A172 (cell line): ENCODE measurements around the gene CCR6. TPM values are rescaled to one million over a fixed set of nuclear protein-coding genes. Genes with fewer than 3 reads are reported as not detected.
"Not testable (repeated sequence)": the region's sequence is repeated elsewhere in the genome, so short reads cannot be mapped to it uniquely, and the experiment has no call there.

Experiments
- DNase-seq: peaks from one replicate; pipeline ENCODE4 v3.0.0-alpha.2; 2015; ENCODE audit warnings: low spot score
- total RNA-seq: library from RNA; depleted of rRNA; stranded (reverse); fragments of >200 nt; shearing (Covaris generic); gene quantifications from 2 replicates; pipeline ENCODE4 v1.2.3, GENCODE V29; 2014; rRNA removed

CCR6 gene
- total RNA-seq, 1 experiment from 2014 or later = not detected

GRCh38 chr6:167169867-167170266 is 47.0 kb downstream of the CCR6 start:
- not testable (repeated sequence) for DNase-seq

DNA sequence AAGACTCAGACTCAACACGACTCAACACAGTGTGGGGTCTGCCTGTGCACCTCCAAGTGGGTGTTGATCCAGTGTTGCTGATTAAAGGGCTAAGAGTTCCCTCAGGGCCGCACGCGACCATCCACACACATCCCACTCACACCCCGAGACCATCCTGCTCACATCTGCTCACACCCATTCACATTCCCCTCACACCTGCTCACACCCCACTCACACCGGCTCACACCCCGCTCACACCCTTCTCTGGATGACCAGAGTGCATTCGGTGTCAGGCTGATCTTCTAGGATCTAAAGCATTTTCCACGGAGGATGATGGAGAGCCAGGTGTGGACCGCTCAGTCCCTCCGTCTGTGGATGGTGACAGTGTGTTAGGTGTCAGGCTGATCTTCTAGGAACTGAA is 48.4 kb downstream of the CCR6 start:
- not testable (repeated sequence) for DNase-seq

GRCh38 chr6:167172011-167172410 is 49.1 kb downstream of the CCR6 start:
- DNase-seq = not testable (repeated sequence)

DNA sequence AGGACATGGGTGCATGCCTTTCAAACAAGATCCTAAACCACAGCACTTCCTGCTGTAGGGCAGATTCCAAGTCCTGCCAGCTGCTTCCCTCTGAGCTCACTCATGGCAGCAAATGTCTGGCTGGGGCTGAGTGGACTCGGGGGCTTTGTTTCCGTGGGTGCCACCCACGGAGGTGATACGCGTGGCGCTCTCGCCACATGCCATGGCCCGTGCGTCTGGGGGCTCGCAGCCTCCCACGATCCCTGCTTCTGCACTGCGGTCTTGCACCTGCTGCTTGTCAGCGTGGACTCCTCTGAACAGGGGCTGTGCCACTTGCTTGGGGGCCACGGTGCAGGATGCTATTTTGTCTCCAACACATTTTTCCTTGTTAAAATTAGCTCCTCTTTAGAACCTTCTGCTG is 54.4 kb downstream of the CCR6 start:
- not testable (repeated sequence) for DNase-seq

DNA sequence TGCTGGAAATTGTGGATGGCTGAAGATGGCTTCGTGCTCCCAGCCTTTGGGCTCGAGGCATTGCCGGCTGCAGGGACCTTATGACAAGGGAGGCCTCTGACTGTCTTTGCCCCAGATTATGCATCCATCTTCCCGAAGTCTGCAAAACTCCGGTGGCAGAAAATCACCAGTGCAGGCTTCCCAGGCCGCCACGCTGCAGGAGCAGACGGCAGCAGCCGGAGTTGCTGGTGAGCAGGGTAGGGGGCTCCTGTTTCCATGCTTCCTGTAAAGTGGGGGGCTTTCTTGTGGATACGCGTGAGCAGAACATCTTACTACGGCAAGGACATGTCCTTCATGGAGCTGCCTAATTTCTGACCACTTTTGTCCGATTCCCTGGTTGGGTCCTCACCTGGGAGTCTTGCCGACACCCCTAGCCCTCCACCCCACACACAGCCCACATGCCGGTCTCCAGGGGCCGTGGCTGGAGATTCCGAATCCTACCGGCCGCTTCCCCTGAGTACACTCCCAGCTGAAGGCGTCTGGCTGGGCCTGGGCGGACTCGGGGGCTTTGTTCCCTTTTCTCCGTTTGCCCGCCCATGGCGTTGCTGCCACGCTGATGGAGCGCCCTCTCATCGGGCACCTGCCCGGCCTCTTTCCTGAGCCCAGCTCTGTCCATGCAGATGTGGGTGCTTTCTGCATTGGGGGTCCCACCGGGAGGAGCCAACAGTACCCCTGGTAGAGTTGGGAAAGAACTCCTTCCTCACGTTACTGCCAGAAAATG is 56.2 kb downstream of the CCR6 start:
- not testable (repeated sequence) for DNase-seq

GRCh38 chr6:167180086-167180485 is 57.2 kb downstream of the CCR6 start:
- not testable (repeated sequence) for DNase-seq

DNA sequence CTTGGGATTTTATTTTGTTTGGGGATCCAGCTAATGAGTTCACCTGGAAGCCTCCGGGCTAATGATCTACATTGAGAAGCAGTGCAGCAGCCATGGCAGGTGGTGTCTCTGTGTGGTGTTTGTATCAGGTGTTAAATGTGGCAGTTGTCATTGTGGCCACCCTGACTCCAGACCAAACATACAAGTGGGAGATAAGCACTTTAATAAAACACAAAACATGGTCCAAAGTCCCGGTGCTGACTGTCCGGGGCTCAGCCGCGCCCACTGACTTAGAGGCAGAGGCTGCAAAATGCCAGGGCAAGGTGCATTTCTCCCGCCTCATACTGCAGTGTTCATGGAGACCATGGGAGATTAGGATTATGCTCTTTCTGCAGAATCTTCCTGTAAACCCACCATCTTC is 58.5 kb downstream of the CCR6 start:
- not testable (repeated sequence) for DNase-seq

DNA sequence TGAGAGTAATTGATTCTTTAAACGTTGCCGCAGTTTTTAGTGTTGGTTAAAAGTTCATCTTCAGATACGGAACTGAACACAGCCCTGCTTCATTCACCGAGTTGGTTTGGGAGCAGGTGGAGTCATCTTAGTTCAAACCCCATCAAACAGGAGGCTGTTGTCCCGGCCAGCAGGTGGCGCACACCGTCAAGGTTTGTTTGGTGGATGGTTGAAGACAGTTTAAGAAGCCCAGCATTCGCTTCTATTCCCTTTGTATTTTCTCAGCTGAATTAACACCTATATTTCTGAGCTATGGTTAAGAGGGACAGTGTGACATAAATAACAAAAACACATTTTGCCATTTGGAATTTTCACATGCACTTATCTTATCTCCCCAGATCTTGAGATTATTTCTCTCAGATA is 60.0 kb downstream of the CCR6 start:
- not testable (repeated sequence) for DNase-seq

- not testable (repeated sequence) for DNase-seq
Measured at GRCh38 chr6:167185101-167185500, 62.2 kb downstream of the CCR6 start.

DNA sequence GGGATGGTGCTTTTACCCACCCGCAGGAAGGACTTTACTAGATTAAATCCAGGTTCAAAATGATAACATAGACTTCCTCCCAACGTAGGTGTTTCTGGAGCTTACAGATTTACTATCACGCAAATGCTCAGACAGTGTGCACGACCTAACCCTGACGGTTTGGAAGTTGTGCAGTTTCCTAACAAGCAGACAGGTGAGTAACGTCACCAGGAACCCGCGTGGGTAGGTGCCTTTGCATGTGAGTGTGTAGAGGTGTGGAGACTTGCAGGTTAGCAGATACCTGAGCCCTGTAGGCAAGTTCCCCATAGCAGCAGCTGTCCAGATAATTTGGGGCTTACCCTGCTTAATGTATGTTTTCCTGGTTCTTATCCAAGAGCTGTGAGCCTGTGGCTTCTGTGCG is 64.4 kb downstream of the CCR6 start:
- DNase-seq = not testable (repeated sequence)

Other genes starting within 250 kb of the CCR6 start
- gene RNASET2, start 166.5 kb upstream of the CCR6 start, total RNA-seq = 35.6 and 52.5 TPM in 2 replicates
- 31.3 and 32.6 TPM in 2 replicates for gene CEP43, start 123.7 kb upstream of the CCR6 start, total RNA-seq
- gene GPR31, start 34.9 kb downstream of the CCR6 start, total RNA-seq = not detected in 2 replicates
- gene UNC93A, start 168.2 kb downstream of the CCR6 start, total RNA-seq = not detected in 2 replicates
- gene TTLL2, start 202.0 kb downstream of the CCR6 start, total RNA-seq = not detected in 2 replicates